Keratinocyte (primary cell): ENCODE results near the gene YEATS4. TPM values are rescaled to one million over a fixed set of nuclear protein-coding genes. Genes with fewer than 3 reads are reported as not detected.

ENCODE experiments used
- DNase-seq: peaks from one replicate; pipeline ENCODE4 v3.0.0-alpha.2; 2011; ENCODE audit warnings: low read depth, missing footprints, low spot score
- FAIRE-seq: peaks from 2 replicates; lab custom pipeline; 2011; peaks lifted over from hg19 to GRCh38; lab: Jason Lieb, UNC
- H2AFZ ChIP-seq: 2 replicates; pipeline ENCODE4 v1.6.0; 2012; ENCODE audit warnings: low read length, control low read depth, inconsistent platforms; ENCODE audit not compliant: control insufficient read depth
- H3K27ac ChIP-seq: 2 replicates; pipeline ENCODE4 v1.5.1; 2011; ENCODE audit warnings: low read length; ENCODE audit not compliant: control insufficient read depth, insufficient read depth
- H3K27me3 ChIP-seq: 3 replicates; pipeline ENCODE4 v1.6.0; 2011; ENCODE audit warnings: low read length; ENCODE audit not compliant: control insufficient read depth, insufficient read depth; ENCODE audit errors: extremely low read depth
- H3K36me3 ChIP-seq, 2 experiments: 2 replicates in 1 of 2; 3 replicates in 1 of 2; pipeline ENCODE4 v1.5.1; 2011; ENCODE audit warnings: low read length in 2 of 2, mild to moderate bottlenecking in 1 of 2; ENCODE audit not compliant: control insufficient read depth in 2 of 2, insufficient read depth in 2 of 2; ENCODE audit errors: extremely low read depth in 1 of 2
- H3K4me1 ChIP-seq: 3 replicates; pipeline ENCODE4 v1.5.1; 2011; ENCODE audit warnings: low read length; ENCODE audit not compliant: control insufficient read depth, insufficient read depth; ENCODE audit errors: extremely low read depth
- H3K4me2 ChIP-seq: 3 replicates; pipeline ENCODE4 v1.6.0; 2011; ENCODE audit warnings: low read depth, low read length; ENCODE audit not compliant: control insufficient read depth, insufficient read depth; ENCODE audit errors: extremely low read depth
- H3K4me3 ChIP-seq, 3 experiments: fragments of 200-600 bp in 1 of 3; sonication (generic) in 1 of 3; 2 replicates in 2 of 3; 3 replicates in 1 of 3; pipeline ENCODE4 v1.5.1; 2011 to 2016; ENCODE audit warnings: low read length in 3 of 3, mild to moderate bottlenecking in 3 of 3, control low read depth in 2 of 3, inconsistent platforms in 1 of 3, low read depth in 1 of 3, mixed read lengths in 1 of 3, mixed run types in 1 of 3, moderate library complexity in 1 of 3; ENCODE audit not compliant: control insufficient read depth in 2 of 3, insufficient read depth in 2 of 3; ENCODE audit errors: extremely low read depth in 1 of 3
- H3K79me2 ChIP-seq: 2 replicates; pipeline ENCODE4 v1.6.0; 2012; ENCODE audit warnings: low read length; ENCODE audit not compliant: control insufficient read depth, insufficient read depth
- H3K9ac ChIP-seq: 3 replicates; pipeline ENCODE4 v1.6.0; 2011; ENCODE audit warnings: low read length; ENCODE audit not compliant: control insufficient read depth, insufficient read depth; ENCODE audit errors: extremely low read depth
- H3K9me1 ChIP-seq: 3 replicates; pipeline ENCODE4 v1.6.0; 2011; ENCODE audit warnings: low read length; ENCODE audit not compliant: control insufficient read depth, insufficient read depth; ENCODE audit errors: extremely low read depth
- H3K9me3 ChIP-seq: 2 replicates; pipeline ENCODE4 v1.5.1; 2012; ENCODE audit warnings: low read depth, low read length; ENCODE audit not compliant: control insufficient read depth
- H4K20me1 ChIP-seq: 3 replicates; pipeline ENCODE4 v1.6.0; 2011; ENCODE audit warnings: low read length; ENCODE audit not compliant: control insufficient read depth, insufficient read depth; ENCODE audit errors: extremely low read depth
- CTCF ChIP-seq, 3 experiments: IDR thresholded peaks in 1 of 3; conservative IDR thresholded peaks in 1 of 3; optimal IDR thresholded peaks in 1 of 3; 2 replicates in 2 of 3; 3 replicates in 1 of 3; pipeline versions ENCODE3 to v1.5.1; 2011; ENCODE audit warnings: low read length in 3 of 3, mild to moderate bottlenecking in 3 of 3, moderate library complexity in 2 of 3, control low read depth in 1 of 3, inconsistent platforms in 1 of 3; ENCODE audit not compliant: insufficient read depth in 2 of 3; ENCODE audit errors: extremely low read depth in 1 of 3
- EZH2 ChIP-seq: IDR thresholded peaks from one replicate; pipeline ENCODE4 v1.6.1; 2012; ENCODE audit warnings: inconsistent platforms, mild to moderate bottlenecking, low read length, moderate library complexity
- dilution Hi-C: fragments of 300-500 bp; cut with MboI; formaldehyde crosslinking; loops from one replicate; pipeline ENCODE4 v1.7.0; 2020; ENCODE audit warnings: low sequenced_read_pairs; ENCODE audit not compliant: extremely low pct_ligation_motif_present
- polyA plus RNA-seq, 5 experiments: library from polyadenylated mRNA; depleted of rRNA in 3 of 5; stranded (reverse) in 3 of 5; stranded (forward) in 1 of 5; unstranded in 1 of 5; fragments of >200 nt; gene quantifications; 1 replicate in 1 of 5; 2 replicates in 3 of 5; 3 replicates in 1 of 5; pipeline versions ENCODE4 v1.2.1 to v1.2.3, GENCODE V29; 2011 to 2012; ENCODE audit warnings: missing spikeins in 2 of 5, low read depth in 1 of 5, low replicate concordance in 1 of 5

YEATS4 gene
- polyA plus RNA-seq, 1 donor (not counting 4 experiments of a cell fraction or from before 2014, with no cell fraction given), result 21.0 TPM

GRCh38 chr12:69338936-69339335 is 20.6 kb upstream of the YEATS4 start:
- H3K36me3 ChIP-seq, result no peaks in the 10 kb centered on the region
- FAIRE-seq (no peak), DNase-seq (no peak)
- H3K27me3 ChIP-seq, result no peaks in the 10 kb centered on the region
- no peak for TF ChIP-seq EZH2
- no peak for TF ChIP-seq CTCF (optimal IDR thresholded peaks at IDR 0.05 in 1 of 3, IDR thresholded peaks at IDR 0.05 in 1 of 3, conservative IDR thresholded peaks at IDR 0.05 in 1 of 3; ENCODE audit: extremely low read depth in 1 of 3, insufficient read depth in 2 of 3, low read length in 3 of 3)
- H3K9me3 ChIP-seq, result no peaks in the 10 kb centered on the region
- no peak overlapping the region for H2AFZ ChIP-seq
- H3K4me2 ChIP-seq, result no peak overlapping the region
- H3K9ac ChIP-seq, result no peak overlapping the region
- H3K4me3 ChIP-seq, result no peak overlapping the region
- no peaks in the 10 kb centered on the region for H3K9me1 ChIP-seq
- H3K79me2 ChIP-seq, result no peaks in the 10 kb centered on the region
- no peak overlapping the region for H3K27ac ChIP-seq
- no peaks in the 10 kb centered on the region for H4K20me1 ChIP-seq
- H3K4me1 ChIP-seq, result no peaks in the 10 kb centered on the region
- dilution Hi-C loops, result no loop called here

DNA sequence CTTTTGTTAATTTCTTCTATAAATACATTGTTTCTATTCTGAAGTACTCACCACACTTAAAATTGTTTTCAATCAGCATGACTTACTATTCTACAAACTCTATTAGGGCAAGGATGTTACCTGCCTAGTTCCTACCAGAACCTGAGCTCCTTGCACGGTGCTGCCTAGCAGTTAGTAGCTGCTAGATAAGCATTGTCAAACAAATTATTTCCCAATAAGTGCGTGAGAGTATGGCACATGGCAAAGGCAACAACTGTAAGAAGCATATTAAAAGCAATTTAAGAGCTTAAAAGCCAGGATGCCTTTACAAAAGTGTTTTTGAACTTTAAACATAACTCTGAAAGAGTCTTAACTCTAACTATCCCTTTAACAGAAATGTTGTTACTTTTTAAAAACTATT is 19.5 kb upstream of the YEATS4 start:
- Histone ChIP-seq H3K4me3 (no peak overlapping the region), H3K9ac (no peak overlapping the region), H3K4me2 (no peak overlapping the region), H3K27ac (no peak overlapping the region), H3K4me1 (no peaks in the 10 kb centered on the region), H3K27me3 (no peaks in the 10 kb centered on the region), H3K9me1 (no peaks in the 10 kb centered on the region), H2AFZ (no peak overlapping the region), H4K20me1 (no peaks in the 10 kb centered on the region), H3K79me2 (no peaks in the 10 kb centered on the region), H3K36me3 (no peaks in the 10 kb centered on the region), H3K9me3 (no peaks in the 10 kb centered on the region)
- no peak for TF ChIP-seq CTCF (optimal IDR thresholded peaks at IDR 0.05 in 1 of 3, IDR thresholded peaks at IDR 0.05 in 1 of 3, conservative IDR thresholded peaks at IDR 0.05 in 1 of 3; ENCODE audit: extremely low read depth in 1 of 3, insufficient read depth in 2 of 3, low read length in 3 of 3)
- FAIRE-seq, result no peak
- dilution Hi-C loops, result no loop called here
- no peak for DNase-seq
